ENCODE measurements around the gene GBA3. TPM values are rescaled to one million over a fixed set of nuclear protein-coding genes. Genes with fewer than 3 reads are reported as not detected.

The GBA3 gene
- total RNA-seq, 1 experiment from 2014 or later, result not detected

DNA sequence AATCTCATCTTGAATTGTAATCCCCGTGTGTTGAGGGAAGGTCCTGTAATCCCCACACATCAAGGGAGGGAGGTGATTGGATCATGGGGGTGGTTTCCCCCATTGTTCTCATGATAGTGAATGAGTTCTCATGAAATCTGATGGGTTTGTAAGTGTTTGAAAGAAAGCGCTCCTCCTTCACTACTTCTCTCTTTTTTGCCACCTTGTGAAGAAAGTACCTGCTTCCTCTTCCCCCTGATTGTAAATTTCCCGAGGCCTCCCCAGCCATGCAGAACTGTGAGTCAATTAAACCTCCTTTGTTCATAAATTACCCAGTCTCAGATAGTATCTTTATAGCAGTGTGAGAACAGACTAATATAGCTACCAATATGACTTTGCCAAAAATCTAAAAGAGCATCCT is 41.1 kb downstream of the GBA3 start:
- H2BK5ac ChIP-seq (ENCODE audit: insufficient read length, low read length), result no peak overlapping the region
- H3K27ac ChIP-seq (ENCODE audit: insufficient read length, low read depth, low read length), result no peak overlapping the region
- no peaks in the 10 kb centered on the region for H3K4me1 ChIP-seq (ENCODE audit: insufficient read depth, low read length)
- no peak overlapping the region for H3K27ac Mint-ChIP-seq
- H3K4me1 Mint-ChIP-seq, result peaks cover 12 to 13% of the 10 kb centered on the region in 2 experiments
- TF ChIP-seq, protein P1, sequence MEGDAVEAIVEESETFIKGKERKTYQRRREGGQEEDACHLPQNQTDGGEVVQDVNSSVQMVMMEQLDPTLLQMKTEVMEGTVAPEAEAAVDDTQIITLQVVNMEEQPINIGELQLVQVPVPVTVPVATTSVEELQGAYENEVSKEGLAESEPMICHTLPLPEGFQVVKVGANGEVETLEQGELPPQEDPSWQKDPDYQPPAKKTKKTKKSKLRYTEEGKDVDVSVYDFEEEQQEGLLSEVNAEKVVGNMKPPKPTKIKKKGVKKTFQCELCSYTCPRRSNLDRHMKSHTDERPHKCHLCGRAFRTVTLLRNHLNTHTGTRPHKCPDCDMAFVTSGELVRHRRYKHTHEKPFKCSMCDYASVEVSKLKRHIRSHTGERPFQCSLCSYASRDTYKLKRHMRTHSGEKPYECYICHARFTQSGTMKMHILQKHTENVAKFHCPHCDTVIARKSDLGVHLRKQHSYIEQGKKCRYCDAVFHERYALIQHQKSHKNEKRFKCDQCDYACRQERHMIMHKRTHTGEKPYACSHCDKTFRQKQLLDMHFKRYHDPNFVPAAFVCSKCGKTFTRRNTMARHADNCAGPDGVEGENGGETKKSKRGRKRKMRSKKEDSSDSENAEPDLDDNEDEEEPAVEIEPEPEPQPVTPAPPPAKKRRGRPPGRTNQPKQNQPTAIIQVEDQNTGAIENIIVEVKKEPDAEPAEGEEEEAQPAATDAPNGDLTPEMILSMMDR (conservative IDR thresholded peaks at IDR 0.05), result no peak
- H3K18ac ChIP-seq (ENCODE audit: insufficient read length, low read depth, low read length), result no peak overlapping the region
- no peaks in the 10 kb centered on the region for H3K9me3 ChIP-seq (ENCODE audit: control insufficient read depth, low read depth, low read length)
- no peak overlapping the region for H3K4me3 Mint-ChIP-seq
- no peaks in the 10 kb centered on the region for H3K23me2 ChIP-seq (ENCODE audit: insufficient read length, low read depth, low read length, poor library complexity, severe bottlenecking)
- no CpG with 5 or more reads among the region's 3 CpGs for WGBS (ENCODE audit: extremely low coverage, insufficient read length, low lambda C conversion rate)
- no peak overlapping the region for H4K8ac ChIP-seq (replicated peaks; ENCODE audit: insufficient read length, low read depth, low read length)
- DNase-seq, result no peak
- no peak overlapping the region for H3K23ac ChIP-seq (ENCODE audit: insufficient read length, low read depth, low read length)
- H3T11ph ChIP-seq (ENCODE audit: low read length), result no peak overlapping the region
- no peak overlapping the region for H4K5ac ChIP-seq (ENCODE audit: insufficient read length, low read depth, low read length)
- H2AK5ac ChIP-seq (ENCODE audit: insufficient read length, low read length), result no peak overlapping the region
- no peak overlapping the region for H3K14ac ChIP-seq (ENCODE audit: insufficient read depth, low read length)
- H3K4ac ChIP-seq (ENCODE audit: low read depth, low read length), result no peak overlapping the region
- H2BK20ac ChIP-seq (ENCODE audit: low read depth, low read length, poor library complexity, severe bottlenecking), result no peak overlapping the region
- H3K27me3 ChIP-seq (ENCODE audit: insufficient read depth, low read length), result no peaks in the 10 kb centered on the region
- no peaks in the 10 kb centered on the region for H4K20me1 ChIP-seq (ENCODE audit: control insufficient read depth, insufficient read depth, insufficient read length)
- H3K79me1 ChIP-seq (ENCODE audit: insufficient read depth, low read depth, low read length, poor library complexity, severe bottlenecking), result no peaks in the 10 kb centered on the region
- no peaks in the 10 kb centered on the region for H3K9me3 Mint-ChIP-seq
- H3K56ac ChIP-seq (ENCODE audit: insufficient read length, low read depth, low read length), result no peak overlapping the region
- no peak overlapping the region for H4K91ac ChIP-seq (ENCODE audit: insufficient read length, low read depth, low read length)
- H2BK120ac ChIP-seq (ENCODE audit: low read depth, low read length, poor library complexity, severe bottlenecking), result no peak overlapping the region
- H3K4me2 ChIP-seq (ENCODE audit: insufficient read depth, insufficient read length, low read length), result no peak overlapping the region
- H3K79me2 ChIP-seq (ENCODE audit: insufficient read depth, low read length), result no peaks in the 10 kb centered on the region
- H3K36me3 Mint-ChIP-seq (ENCODE audit: insufficient read depth in 1 of 3, low read depth in 3 of 3), result no peaks in the 10 kb centered on the region
- no peak overlapping the region for H2BK15ac ChIP-seq (ENCODE audit: low read depth, low read length)
- no peak overlapping the region for H2AFZ ChIP-seq (ENCODE audit: low read length)
- H3K9ac ChIP-seq (ENCODE audit: extremely low read depth, insufficient read length, low read length), result no peak overlapping the region
- H3K27me3 Mint-ChIP-seq (ENCODE audit: low read depth), result no peaks in the 10 kb centered on the region
- H2BK12ac ChIP-seq (ENCODE audit: insufficient read length, low read depth, low read length), result no peak overlapping the region
